Measurements from ENCODE around the gene GUCA1A. TPM values are rescaled to one million over a fixed set of nuclear protein-coding genes. Genes with fewer than 3 reads are reported as not detected.

The GUCA1A gene
- total and polyA plus RNA-seq, 2 of the 4 experiments (the other 2 are of a cell fraction): 0.18 to 0.32 TPM

DNA sequence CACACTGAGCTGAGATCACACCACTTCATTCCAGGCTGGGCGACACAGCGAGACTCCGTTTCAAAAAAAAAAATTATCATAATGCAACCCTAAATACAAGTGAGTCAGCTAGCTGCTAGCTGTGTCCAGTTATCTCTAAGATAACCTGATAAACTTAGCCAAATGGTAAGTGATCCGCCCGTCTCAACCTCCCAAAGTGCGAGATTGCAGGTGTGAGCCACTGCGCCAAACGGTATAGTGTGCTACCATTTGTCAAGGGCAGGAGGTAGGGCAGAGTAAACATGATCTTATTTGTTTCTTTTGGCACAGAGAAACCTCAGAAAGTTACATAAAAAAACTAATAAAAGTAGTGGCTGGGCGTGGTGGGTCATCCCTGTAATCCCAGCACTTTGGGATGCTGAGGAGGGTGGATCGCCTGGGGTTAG is 26.0 kb upstream of the GUCA1A start:
- Histone ChIP-seq H2AK5ac (ENCODE audit: low read depth, low read length) (no peak overlapping the region), H3K4ac (ENCODE audit: low read depth, low read length) (no peak overlapping the region), H3K14ac (replicated peaks; ENCODE audit: low read depth, low read length) (no peak overlapping the region), H3K27ac (ENCODE audit: insufficient read depth, low read length) (no peak overlapping the region), H2AK9ac (replicated peaks; ENCODE audit: low read depth, low read length, poor library complexity) (no peak overlapping the region), H4K5ac (ENCODE audit: low read depth, low read length) (no peak overlapping the region), H3K56ac (ENCODE audit: extremely low read depth, insufficient read depth, low read length) (no peak overlapping the region), H2BK20ac (ENCODE audit: low read depth, low read length) (no peak overlapping the region), H3K4me2 (ENCODE audit: low read depth, low read length) (no peak overlapping the region), H3K79me1 (ENCODE audit: low read depth in 1 of 2, low read length in 2 of 2) (peaks cover 0 to 4% of the 10 kb centered on the region in 2 experiments; a peak in 2 of 4 replicates), H4K8ac (ENCODE audit: low read depth in 2 of 2, low read length in 2 of 2) (no peak overlapping the region), H3K4me3 (ENCODE audit: insufficient read depth, low read depth, low read length) (no peak overlapping the region), H2BK15ac (ENCODE audit: low read depth, low read length) (no peak overlapping the region), H3K9ac (ENCODE audit: low read depth, low read length) (no peak overlapping the region), H4K20me1 (ENCODE audit: insufficient read depth, low read length) (no peaks in the 10 kb centered on the region), H3K27me3 (ENCODE audit: control insufficient read depth, insufficient read depth, low read length) (peaks cover 2% of the 10 kb centered on the region; the same call in 1 of the 2 replicates), H4K91ac (ENCODE audit: insufficient read depth, low read depth, low read length) (no peak overlapping the region), H3K4me1 (ENCODE audit: control insufficient read depth, insufficient read depth, low read length) (peaks cover 2% of the 10 kb centered on the region), H3K9me1 (ENCODE audit: insufficient read depth, low read length) (peaks cover 3% of the 10 kb centered on the region; the same call in 1 of the 2 replicates), H3K9me3 (ENCODE audit: control insufficient read depth, insufficient read depth, low read length) (no peaks in the 10 kb centered on the region), H2AFZ (replicated peaks; ENCODE audit: low read length, poor library complexity) (no peak overlapping the region), H3K23ac (ENCODE audit: low read depth, low read length) (no peak overlapping the region), H3K18ac (ENCODE audit: low read depth, low read length) (no peak overlapping the region), H2BK5ac (ENCODE audit: low read depth, low read length, poor library complexity, severe bottlenecking) (no peak overlapping the region), H3K36me3 (ENCODE audit: control insufficient read depth, insufficient read depth, low read length) (no peaks in the 10 kb centered on the region), H2BK120ac (ENCODE audit: low read depth, low read length) (no peak overlapping the region)
- intact Hi-C loops (cut with micrococcal nuclease): no loop called here
- ATAC-seq (ENCODE audit: low read depth) (no peak), DNase-seq (no peak)
- dilution Hi-C loops (cut with HindIII; ENCODE audit: low sequenced_read_pairs, unreplicated experiment): no loop called here
- in situ Hi-C loops (cut with MboI; ENCODE audit: low sequenced_read_pairs): no loop called here
- BruUV-seq (replicated peaks): no TSS peak
- WGBS, 2 experiments (ENCODE audit: extremely low coverage in 2 of 2, insufficient read length in 1 of 2): no CpG with 5 or more reads among the region's 10 CpGs
- ChIA-PET POLR2A (ENCODE audit: unreplicated experiment) (no interaction called here), CTCF (interaction anchor here (0.6 kb wide), 1 partner anchor 103 kb away, joined by 3 read pairs; no protein-coding TSS in a partner anchor)
- TF ChIP-seq CHD1 (IDR thresholded peaks at IDR 0.05; ENCODE audit: low read depth, low read length) (no peak), MXI1 (IDR thresholded peaks at IDR 0.05; ENCODE audit: borderline replicate concordance, low read depth, low read length) (no peak), RFX5 (IDR thresholded peaks at IDR 0.05; ENCODE audit: low read depth, low read length) (no peak), FOS (IDR thresholded peaks at IDR 0.05; ENCODE audit: low read depth, low read length) (no peak), NFE2L2 (IDR thresholded peaks at IDR 0.05; ENCODE audit: low read depth, low read length) (no peak), CTCF (conservative IDR thresholded peaks at IDR 0.05; ENCODE audit: low read depth, low read length) (no peak), RAD21 (IDR thresholded peaks at IDR 0.05; ENCODE audit: low read length) (no peak), ELK1 (IDR thresholded peaks at IDR 0.05; ENCODE audit: borderline replicate concordance, low read depth, low read length) (no peak), SMC3 (IDR thresholded peaks at IDR 0.05; ENCODE audit: low read depth, low read length) (no peak), CEBPB (IDR thresholded peaks at IDR 0.05; ENCODE audit: low read depth, low read length) (no peak)
- TF ChIP-seq, protein P1, sequence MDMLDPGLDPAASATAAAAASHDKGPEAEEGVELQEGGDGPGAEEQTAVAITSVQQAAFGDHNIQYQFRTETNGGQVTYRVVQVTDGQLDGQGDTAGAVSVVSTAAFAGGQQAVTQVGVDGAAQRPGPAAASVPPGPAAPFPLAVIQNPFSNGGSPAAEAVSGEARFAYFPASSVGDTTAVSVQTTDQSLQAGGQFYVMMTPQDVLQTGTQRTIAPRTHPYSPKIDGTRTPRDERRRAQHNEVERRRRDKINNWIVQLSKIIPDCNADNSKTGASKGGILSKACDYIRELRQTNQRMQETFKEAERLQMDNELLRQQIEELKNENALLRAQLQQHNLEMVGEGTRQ (IDR thresholded peaks at IDR 0.05; ENCODE audit: low read depth, low read length): no peak

Data from IMR-90 (cell line).